T-cell (primary cell): ENCODE measurements around the gene GPR65. TPM values are rescaled to one million over a fixed set of nuclear protein-coding genes. Genes with fewer than 3 reads are reported as not detected.

Source experiments
- ATAC-seq, 4 experiments: fragments of 200-7000 bp in 3 of 4; fragments of 150-1000 bp in 1 of 4; cut with Tn5 transposase; replicated peaks in 1 of 4; 1 replicate in 3 of 4; 2 replicates in 1 of 4; pipeline ENCODE4 v1.10.0; 2021; ENCODE audit warnings: moderate library complexity in 3 of 4, mild to moderate bottlenecking in 2 of 4, moderate number of reproducible peaks in 1 of 4
- CTCF ChIA-PET, 2 donors: fragments of 300-600 bp; sonication (Branson Sonifier 250); formaldehyde crosslinking; loops; one replicate each; lab custom pipeline; 2022; ENCODE audit warnings: antibody characterized with exemption in 2 of 2; lab: Charles Lee
- POLR2A ChIA-PET, 2 donors: fragments of 300-600 bp; sonication (Branson Sonifier 250); formaldehyde crosslinking; loops; one replicate each; lab custom pipeline; 2022; ENCODE audit warnings: antibody characterized with exemption in 2 of 2; lab: Charles Lee
- DNase-seq, 35 experiments: peaks; one replicate each; pipeline versions ENCODE4 v3.0.0 to v3.0.0-alpha.2; 2013 to 2023
- H3K27ac ChIP-seq: one replicate; pipeline ENCODE4 v1.5.1; 2013; ENCODE audit warnings: low read length
- H3K27me3 ChIP-seq, 2 experiments: replicated peaks in 1 of 2; 1 replicate in 1 of 2; 2 replicates in 1 of 2; pipeline versions ENCODE4 v1.6.1 to v1.7.0; 2013; ENCODE audit warnings: low read length in 1 of 2, mixed read lengths in 1 of 2; ENCODE audit not compliant: control insufficient read depth in 2 of 2, insufficient read depth in 2 of 2; ENCODE audit errors: extremely low read depth in 1 of 2
- H3K36me3 ChIP-seq, 2 donors: 1 replicate in 1 of 2; 2 replicates in 1 of 2; pipeline versions ENCODE4 v1.6.1 to v1.7.0; 2013; ENCODE audit warnings: low read length in 1 of 2; ENCODE audit not compliant: control insufficient read depth in 2 of 2, insufficient read depth in 1 of 2; ENCODE audit errors: extremely low read depth in 1 of 2
- H3K4me1 ChIP-seq, 2 experiments: 1 replicate in 1 of 2; 2 replicates in 1 of 2; pipeline versions ENCODE4 v1.6.1 to v1.7.0; 2013; ENCODE audit warnings: low read length in 2 of 2, mixed read lengths in 1 of 2; ENCODE audit not compliant: insufficient read depth in 2 of 2, control insufficient read depth in 1 of 2; ENCODE audit errors: extremely low read depth in 1 of 2
- H3K4me3 ChIP-seq, 2 donors: 1 replicate in 1 of 2; 2 replicates in 1 of 2; pipeline versions ENCODE4 v1.5.1 to v1.7.0; 2013; ENCODE audit warnings: mild to moderate bottlenecking in 2 of 2, low read length in 1 of 2, moderate library complexity in 1 of 2; ENCODE audit not compliant: control insufficient read depth in 1 of 2; ENCODE audit errors: extremely low read depth in 1 of 2
- H3K9me3 ChIP-seq: 2 replicates; pipeline ENCODE4 v1.7.0; 2013
- H3K27ac Mint-ChIP-seq, 2 donors: one replicate each; pipeline ENCODE4 v1.8.0; 2020 to 2021; ENCODE audit warnings: mild to moderate bottlenecking in 2 of 2, mixed read lengths in 2 of 2
- H3K27me3 Mint-ChIP-seq, 2 donors: one replicate each; pipeline ENCODE4 v1.8.0; 2021 to 2022; ENCODE audit warnings: mixed read lengths in 2 of 2
- H3K36me3 Mint-ChIP-seq: one replicate; pipeline ENCODE4 v1.8.0; 2021; ENCODE audit warnings: mixed read lengths
- H3K4me1 Mint-ChIP-seq, 3 donors: one replicate each; pipeline ENCODE4 v1.8.0; 2020 to 2022; ENCODE audit warnings: mixed read lengths in 3 of 3, mild to moderate bottlenecking in 1 of 3
- H3K4me3 Mint-ChIP-seq, 3 donors: one replicate each; pipeline ENCODE4 v1.8.0; 2020 to 2022; ENCODE audit warnings: mild to moderate bottlenecking in 3 of 3, mixed read lengths in 3 of 3, moderate library complexity in 3 of 3
- H3K9me3 Mint-ChIP-seq, 3 donors: one replicate each; pipeline ENCODE4 v1.8.0; 2020 to 2022; ENCODE audit warnings: mixed read lengths in 3 of 3
- WGBS: methylation state at CpG from one replicate; pipeline ENCODE4 v1.1.5; 2013; ENCODE audit warnings: missing lambda C conversion rate; ENCODE audit not compliant: insufficient coverage; 5-methylcytosine and 5-hydroxymethylcytosine counted together
- total RNA-seq, 35 experiments: library from RNA in 6 of 35; stranded (reverse) in 6 of 35; fragments of 120-200 nt in 1 of 35; gene quantifications; one replicate each; pipeline versions ENCODE4 v1.2.1 to v1.2.4 and lab custom pipeline; 2013 to 2026

The GPR65 gene
- total RNA-seq, 5 donors from 2014 or later (not counting 1 experiment from before 2014, with no cell fraction given): 8.3 to 13.4 (median 10.9) TPM

- Histone ChIP-seq H3K9me3 (no peaks in the 10 kb centered on the region), H3K4me1 (peaks cover 7 to 18% of the 10 kb centered on the region in 2 experiments), H3K27me3 (no peaks in the 10 kb centered on the region), H3K36me3 (no peaks in the 10 kb centered on the region), H3K4me3 (no peak overlapping the region), H3K27ac (no peak overlapping the region)
- H3K4me3 Mint-ChIP-seq: no peak overlapping the region
- ChIA-PET CTCF (interaction anchor here in 1 of 2 donors (0.5 to 0.6 kb wide), 2 partner anchors 20 to 185 kb away, joined by 3 read pairs; no protein-coding TSS in a partner anchor), POLR2A (no interaction called here)
- WGBS: no CpG with 5 or more reads among the region's 1 CpG
- H3K4me1 Mint-ChIP-seq: peaks cover 40 to 48% (median 41%) of the 10 kb centered on the region in 3 donors
- H3K36me3 Mint-ChIP-seq: no peaks in the 10 kb centered on the region
- H3K27ac Mint-ChIP-seq: no peak overlapping the region
- DNase-seq (no peak), ATAC-seq (no peak)
- H3K9me3 Mint-ChIP-seq: peaks cover 0 to under 1% (median 0%) of the 10 kb centered on the region in 3 donors
- no peaks in the 10 kb centered on the region for H3K27me3 Mint-ChIP-seq
Observed at GRCh38 chr14:88032373-88032772, 27.4 kb downstream of the GPR65 start.

GRCh38 chr14:88034076-88034475 is 29.1 kb downstream of the GPR65 start:
- H3K27me3 ChIP-seq: no peaks in the 10 kb centered on the region
- no peak overlapping the region for H3K27ac ChIP-seq
- 67% methylated on average over 1 of the region's 2 CpGs for WGBS
- Mint-ChIP-seq H3K4me1 (peaks cover 31 to 39% (median 35%) of the 10 kb centered on the region in 3 donors), H3K27ac (no peak overlapping the region), H3K27me3 (no peaks in the 10 kb centered on the region), H3K9me3 (no peaks in the 10 kb centered on the region), H3K36me3 (no peaks in the 10 kb centered on the region), H3K4me3 (no peak overlapping the region)
- peaks cover 0 to 10% of the 10 kb centered on the region in 2 experiments for H3K4me1 ChIP-seq
- no peak for DNase-seq
- POLR2A ChIA-PET: no interaction called here
- CTCF ChIA-PET: interaction anchor here in 1 of 2 donors (1.0 kb wide), 1 partner anchor 10 kb away, joined by 3 read pairs; no protein-coding TSS in a partner anchor
- no peak for ATAC-seq
- H3K4me3 ChIP-seq: no peak overlapping the region
- no peaks in the 10 kb centered on the region for H3K36me3 ChIP-seq
- no peaks in the 10 kb centered on the region for H3K9me3 ChIP-seq

- Histone ChIP-seq H3K27me3 (no peaks in the 10 kb centered on the region), H3K4me1 (no peaks in the 10 kb centered on the region), H3K36me3 (no peaks in the 10 kb centered on the region), H3K4me3 (no peak overlapping the region), H3K27ac (no peak overlapping the region), H3K9me3 (no peaks in the 10 kb centered on the region)
- Mint-ChIP-seq H3K4me3 (no peak overlapping the region), H3K9me3 (no peaks in the 10 kb centered on the region), H3K4me1 (peaks cover 9 to 22% (median 14%) of the 10 kb centered on the region in 3 donors), H3K27me3 (no peaks in the 10 kb centered on the region), H3K27ac (no peak overlapping the region), H3K36me3 (no peaks in the 10 kb centered on the region)
- WGBS: no CpG with 5 or more reads among the region's 2 CpGs
- CTCF ChIA-PET: no interaction called here
- POLR2A ChIA-PET: no interaction called here
- ATAC-seq: no peak
- DNase-seq: no peak
Observed at GRCh38 chr14:88036422-88036821, 31.5 kb downstream of the GPR65 start.

GRCh38 chr14:88037325-88037724 is 32.4 kb downstream of the GPR65 start:
- Histone ChIP-seq H3K27me3 (no peaks in the 10 kb centered on the region), H3K36me3 (no peaks in the 10 kb centered on the region), H3K9me3 (no peaks in the 10 kb centered on the region), H3K27ac (no peak overlapping the region), H3K4me3 (no peak overlapping the region), H3K4me1 (no peaks in the 10 kb centered on the region)
- H3K9me3 Mint-ChIP-seq: no peaks in the 10 kb centered on the region
- ATAC-seq: no peak
- no peaks in the 10 kb centered on the region for H3K27me3 Mint-ChIP-seq
- WGBS: 100% methylated on average over 1 of the region's 1 CpG
- H3K4me3 Mint-ChIP-seq: no peak overlapping the region
- no peak overlapping the region for H3K27ac Mint-ChIP-seq
- ChIA-PET POLR2A (no interaction called here), CTCF (interaction anchor here in 1 of 2 donors (1.4 kb wide), 1 partner anchor 132 kb away, joined by 3 read pairs; no protein-coding TSS in a partner anchor)
- DNase-seq: no peak
- H3K4me1 Mint-ChIP-seq: peaks cover 6 to 18% (median 11%) of the 10 kb centered on the region in 3 donors
- H3K36me3 Mint-ChIP-seq: no peaks in the 10 kb centered on the region

GRCh38 chr14:88039197-88039596 is 34.3 kb downstream of the GPR65 start:
- H3K36me3 ChIP-seq: no peaks in the 10 kb centered on the region
- H3K9me3 ChIP-seq: no peaks in the 10 kb centered on the region
- peaks cover 2 to 20% (median 11%) of the 10 kb centered on the region in 3 donors for H3K4me1 Mint-ChIP-seq
- no peak overlapping the region for H3K4me3 Mint-ChIP-seq
- no peak for DNase-seq
- no CpG with 5 or more reads among the region's 3 CpGs for WGBS
- no peak overlapping the region for H3K4me3 ChIP-seq
- H3K27me3 Mint-ChIP-seq: no peaks in the 10 kb centered on the region
- no peaks in the 10 kb centered on the region for H3K9me3 Mint-ChIP-seq
- no peaks in the 10 kb centered on the region for H3K36me3 Mint-ChIP-seq
- ATAC-seq: no peak
- no peak overlapping the region for H3K27ac Mint-ChIP-seq
- H3K4me1 ChIP-seq: no peaks in the 10 kb centered on the region
- H3K27ac ChIP-seq: no peak overlapping the region
- no peaks in the 10 kb centered on the region for H3K27me3 ChIP-seq
- ChIA-PET POLR2A (interaction anchor here in 1 of 2 donors (0.6 kb wide), 1 partner anchor 50 kb away, joined by 3 read pairs; no protein-coding TSS in a partner anchor), CTCF (no interaction called here)

- Histone ChIP-seq H3K4me1 (no peaks in the 10 kb centered on the region), H3K27ac (no peak overlapping the region), H3K36me3 (no peaks in the 10 kb centered on the region), H3K27me3 (no peaks in the 10 kb centered on the region), H3K9me3 (no peaks in the 10 kb centered on the region), H3K4me3 (no peak overlapping the region)
- Mint-ChIP-seq H3K36me3 (no peaks in the 10 kb centered on the region), H3K4me1 (peaks cover 0 to 22% (median 11%) of the 10 kb centered on the region in 3 donors), H3K27me3 (no peaks in the 10 kb centered on the region), H3K9me3 (no peaks in the 10 kb centered on the region), H3K4me3 (no peak overlapping the region), H3K27ac (no peak overlapping the region)
- DNase-seq: no peak
- WGBS: 100% methylated on average over 1 of the region's 1 CpG
- CTCF ChIA-PET: no interaction called here
- POLR2A ChIA-PET: no interaction called here
- ATAC-seq: no peak
Observed at GRCh38 chr14:88040146-88040545, 35.2 kb downstream of the GPR65 start.
